Keratinocyte (primary cell): ENCODE results near the gene TMIGD2.

Experiments used
- CTCF ChIP-seq, 3 experiments: IDR thresholded peaks in 1 of 3; conservative IDR thresholded peaks in 1 of 3; optimal IDR thresholded peaks in 1 of 3; 2 replicates in 2 of 3; 3 replicates in 1 of 3; pipeline versions ENCODE3 to v1.5.1; 2011; ENCODE audit warnings: low read length in 3 of 3, mild to moderate bottlenecking in 3 of 3, moderate library complexity in 2 of 3, control low read depth in 1 of 3, inconsistent platforms in 1 of 3; ENCODE audit not compliant: insufficient read depth in 2 of 3; ENCODE audit errors: extremely low read depth in 1 of 3
- EZH2 ChIP-seq: IDR thresholded peaks from one replicate; pipeline ENCODE4 v1.6.1; 2012; ENCODE audit warnings: inconsistent platforms, mild to moderate bottlenecking, low read length, moderate library complexity

- TF ChIP-seq CTCF (optimal IDR thresholded peaks at IDR 0.05 in 1 of 3, IDR thresholded peaks at IDR 0.05 in 1 of 3, conservative IDR thresholded peaks at IDR 0.05 in 1 of 3; ENCODE audit: extremely low read depth in 1 of 3, insufficient read depth in 2 of 3, low read length in 3 of 3) = no peak
- no peak for TF ChIP-seq EZH2
Observed at GRCh38 chr19:4278010-4278409, 24.2 kb downstream of the TMIGD2 start.
